Measurements from ENCODE around the gene METAP1D. TPM values are rescaled to one million over a fixed set of nuclear protein-coding genes. Genes with fewer than 3 reads are reported as not detected.
"Not testable (repeated sequence)": the region's sequence is repeated elsewhere in the genome, so short reads cannot be mapped to it uniquely, and the experiment has no call there.

METAP1D gene
- total RNA-seq, 1 donor from 2014 or later: 8.8 TPM

GRCh38 chr2:172065111-172065510 lies 65.4 kb downstream of the METAP1D start:
- Histone ChIP-seq H3K9me3 (no peaks in the 10 kb centered on the region), H3K4me3 (no peak overlapping the region), H3K4me1 (no peaks in the 10 kb centered on the region), H3K27me3 (no peaks in the 10 kb centered on the region), H3K27ac (no peak overlapping the region), H3K36me3 (no peaks in the 10 kb centered on the region)
- DNase-seq (ENCODE audit: extremely low spot score in 2 of 2): no peak
- TF ChIP-seq POLR2A (IDR thresholded peaks at IDR 0.05): no peak
- no peak for TF ChIP-seq CTCF (IDR thresholded peaks at IDR 0.05)
- TF ChIP-seq POLR2AphosphoS5 (IDR thresholded peaks at IDR 0.05; ENCODE audit: insufficient read depth in 1 of 2, low read depth in 1 of 2): no peak
- intact Hi-C loops (cut with DNase I): no loop called here

GRCh38 chr2:172066394-172066886 lies 66.7 kb downstream of the METAP1D start:
- intact Hi-C loops (cut with DNase I): no loop called here
- no peak for DNase-seq (ENCODE audit: extremely low spot score in 2 of 2)
- Histone ChIP-seq H3K27ac (no peak overlapping the region), H3K27me3 (no peaks in the 10 kb centered on the region), H3K4me3 (no peak overlapping the region), H3K9me3 (no peaks in the 10 kb centered on the region), H3K4me1 (no peaks in the 10 kb centered on the region), H3K36me3 (no peaks in the 10 kb centered on the region)
- no peak for TF ChIP-seq POLR2A (IDR thresholded peaks at IDR 0.05)
- TF ChIP-seq POLR2AphosphoS5 (IDR thresholded peaks at IDR 0.05; ENCODE audit: insufficient read depth in 1 of 2, low read depth in 1 of 2): no peak
- TF ChIP-seq CTCF (IDR thresholded peaks at IDR 0.05): no peak

- H3K27me3 ChIP-seq; H3K36me3 ChIP-seq; DNase-seq (ENCODE audit: extremely low spot score in 2 of 2); H3K4me3 ChIP-seq; H3K4me1 ChIP-seq; intact Hi-C loops (cut with DNase I); H3K9me3 ChIP-seq; H3K27ac ChIP-seq: not testable (repeated sequence)
Observed at GRCh38 chr2:172067905-172068304, 68.2 kb downstream of the METAP1D start.

GRCh38 chr2:172070936-172071335 lies 71.2 kb downstream of the METAP1D start:
- Histone ChIP-seq H3K36me3 (no peaks in the 10 kb centered on the region), H3K4me3 (no peak overlapping the region), H3K27me3 (no peaks in the 10 kb centered on the region), H3K27ac (no peak overlapping the region), H3K9me3 (no peaks in the 10 kb centered on the region), H3K4me1 (no peaks in the 10 kb centered on the region)
- DNase-seq (ENCODE audit: extremely low spot score in 2 of 2): no peak
- TF ChIP-seq POLR2AphosphoS5 (IDR thresholded peaks at IDR 0.05; ENCODE audit: insufficient read depth in 1 of 2, low read depth in 1 of 2) (no peak), CTCF (IDR thresholded peaks at IDR 0.05) (no peak), POLR2A (IDR thresholded peaks at IDR 0.05) (no peak)
- intact Hi-C loops (cut with DNase I): no loop called here

GRCh38 chr2:172072303-172072702 lies 72.5 kb downstream of the METAP1D start:
- H3K4me3 ChIP-seq: no peak overlapping the region
- no peaks in the 10 kb centered on the region for H3K36me3 ChIP-seq
- intact Hi-C loops (cut with DNase I): no loop called here
- H3K27ac ChIP-seq: no peak overlapping the region
- no peaks in the 10 kb centered on the region for H3K27me3 ChIP-seq
- no peaks in the 10 kb centered on the region for H3K9me3 ChIP-seq
- no peak for DNase-seq (ENCODE audit: extremely low spot score in 2 of 2)
- TF ChIP-seq POLR2AphosphoS5 (IDR thresholded peaks at IDR 0.05; ENCODE audit: insufficient read depth in 1 of 2, low read depth in 1 of 2) (no peak), POLR2A (IDR thresholded peaks at IDR 0.05) (no peak), CTCF (IDR thresholded peaks at IDR 0.05) (no peak)
- no peaks in the 10 kb centered on the region for H3K4me1 ChIP-seq

- no peaks in the 10 kb centered on the region for H3K27me3 ChIP-seq
- intact Hi-C loops (cut with DNase I): no loop called here
- no peak for DNase-seq (ENCODE audit: extremely low spot score in 2 of 2)
- H3K4me1 ChIP-seq: no peaks in the 10 kb centered on the region
- TF ChIP-seq CTCF (IDR thresholded peaks at IDR 0.05) (no peak), POLR2AphosphoS5 (IDR thresholded peaks at IDR 0.05; ENCODE audit: insufficient read depth in 1 of 2, low read depth in 1 of 2) (no peak), POLR2A (IDR thresholded peaks at IDR 0.05) (no peak)
- no peaks in the 10 kb centered on the region for H3K9me3 ChIP-seq
- H3K4me3 ChIP-seq: no peak overlapping the region
- no peaks in the 10 kb centered on the region for H3K36me3 ChIP-seq
- H3K27ac ChIP-seq: no peak overlapping the region
Observed at GRCh38 chr2:172072706-172073105, 73.0 kb downstream of the METAP1D start.

Data from vagina (tissue), 2 donors.